ENCODE measurements around the gene TTC27.

The TTC27 gene

DNA sequence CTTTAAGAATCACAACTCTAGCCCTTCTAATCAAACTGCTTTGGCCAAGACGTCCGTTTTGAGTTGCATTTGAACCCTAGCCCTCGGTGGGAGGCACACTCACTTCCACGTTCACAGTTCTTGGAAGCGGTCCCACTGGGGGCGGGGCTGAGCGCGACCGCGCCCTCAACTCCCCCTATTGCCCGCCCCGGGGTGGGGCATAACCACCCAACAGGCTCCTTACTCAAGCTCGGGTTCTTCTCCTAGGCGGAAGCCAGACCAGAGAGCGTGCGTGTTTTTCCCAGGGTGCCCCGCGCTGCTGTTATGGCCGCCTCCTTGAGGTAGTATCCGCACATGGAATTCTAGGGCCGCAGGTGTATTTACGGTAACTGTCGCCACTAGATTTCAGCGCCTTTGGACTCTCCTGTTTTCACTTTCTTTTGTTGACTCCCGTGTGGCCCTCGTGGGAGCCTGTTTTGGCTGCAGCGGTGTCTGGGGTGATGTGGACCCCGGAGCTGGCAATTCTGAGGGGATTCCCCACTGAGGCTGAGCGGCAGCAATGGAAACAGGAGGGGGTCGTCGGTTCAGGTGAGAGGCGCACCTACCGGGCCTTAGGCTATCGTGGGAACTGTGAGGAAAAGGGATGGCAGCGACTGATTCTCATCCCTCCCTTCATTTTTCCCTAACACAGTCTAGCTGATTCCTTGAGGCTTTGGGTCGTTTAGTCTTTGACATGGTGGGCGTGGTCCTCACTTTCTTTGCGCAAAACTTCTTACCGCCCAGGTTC is at the start of gene TTC27:
TTC27 (plus strand) TSS at position 237 of the 766 bp plus-strand sequence; CDS start at position 480, 243 bp downstream.
- peaks cover 2 to 22% (median 19%) of the 10 kb centered on the region in 5 donors for H3K4me1 ChIP-seq (ENCODE audit: control insufficient read depth in 5 of 5, insufficient read depth in 5 of 5, low read length in 5 of 5)
- H3K9me3 ChIP-seq (ENCODE audit: control insufficient read depth in 5 of 5, low read length in 5 of 5) = no peaks in the 10 kb centered on the region
- no peaks in the 10 kb centered on the region for H3K27me3 ChIP-seq (ENCODE audit: control insufficient read depth in 5 of 5, insufficient read depth in 4 of 5, low read length in 5 of 5)
- peak within 1 kb of the TSS; percentile 74 to 94 (median 76) for H3K9ac ChIP-seq (ENCODE audit: low read length in 5 of 5)
- peaks cover 4 to 11% (median 10%) of the 10 kb centered on the region in 5 donors for H3K36me3 ChIP-seq (ENCODE audit: control insufficient read depth in 5 of 5, insufficient read depth in 5 of 5, low read length in 5 of 5)
- H3K27ac ChIP-seq (ENCODE audit: low read depth, low read length) = peak within 1 kb of the TSS; percentile 35
- peak within 1 kb of the TSS; percentile 90 to 98 (median 93) for H3K4me3 ChIP-seq (ENCODE audit: low read depth in 1 of 5, low read length in 5 of 5)

DNA sequence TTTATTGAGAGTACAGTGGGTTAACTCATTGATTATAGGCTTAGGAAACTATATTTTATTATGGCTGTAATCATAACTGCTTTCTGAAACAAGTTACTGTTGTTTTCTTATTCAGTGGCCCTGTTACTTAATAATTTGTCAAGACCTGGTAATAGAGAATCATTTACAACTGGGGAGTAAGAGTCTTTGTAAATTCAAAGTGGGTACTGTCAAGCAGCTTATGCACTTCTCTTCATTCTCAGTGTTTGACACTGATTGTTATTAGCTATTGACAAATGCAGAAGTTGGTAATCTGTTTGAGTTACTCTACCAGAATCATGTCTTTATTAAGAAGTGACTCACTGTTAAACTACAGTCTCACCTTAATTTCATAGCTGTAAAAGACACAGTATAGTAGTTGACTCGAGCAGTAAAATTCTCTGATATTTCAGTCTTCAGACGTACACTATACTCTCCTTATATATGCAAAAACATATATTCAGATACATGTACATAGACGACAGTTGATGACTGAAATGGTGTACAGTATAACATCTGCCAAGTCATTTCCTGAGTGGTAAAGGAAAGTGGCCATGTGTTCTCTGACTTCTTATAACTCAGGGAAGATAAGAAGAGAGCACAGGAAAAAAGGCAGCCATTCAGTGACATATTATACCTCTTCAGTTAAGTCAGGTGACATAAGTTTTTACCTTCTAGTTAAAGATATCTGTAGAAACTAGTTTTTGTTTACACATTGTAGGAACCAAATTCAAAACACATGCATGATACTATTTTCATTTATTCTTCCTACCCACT is 36.0 kb upstream of the TTC27 start:
- H3K9ac ChIP-seq (ENCODE audit: low read length in 5 of 5) = no peak overlapping the region
- no peak overlapping the region for H3K4me3 ChIP-seq (ENCODE audit: low read depth in 1 of 5, low read length in 5 of 5)
- H3K27ac ChIP-seq (ENCODE audit: low read depth, low read length) = no peak overlapping the region
- peaks cover 0 to 12% (median 5%) of the 10 kb centered on the region in 5 donors for H3K36me3 ChIP-seq (ENCODE audit: control insufficient read depth in 5 of 5, insufficient read depth in 5 of 5, low read length in 5 of 5)
- no peaks in the 10 kb centered on the region for H3K9me3 ChIP-seq (ENCODE audit: control insufficient read depth in 5 of 5, low read length in 5 of 5)
- H3K27me3 ChIP-seq (ENCODE audit: control insufficient read depth in 5 of 5, insufficient read depth in 4 of 5, low read length in 5 of 5) = no peaks in the 10 kb centered on the region
- H3K4me1 ChIP-seq (ENCODE audit: control insufficient read depth in 5 of 5, insufficient read depth in 5 of 5, low read length in 5 of 5) = no peaks in the 10 kb centered on the region

DNA sequence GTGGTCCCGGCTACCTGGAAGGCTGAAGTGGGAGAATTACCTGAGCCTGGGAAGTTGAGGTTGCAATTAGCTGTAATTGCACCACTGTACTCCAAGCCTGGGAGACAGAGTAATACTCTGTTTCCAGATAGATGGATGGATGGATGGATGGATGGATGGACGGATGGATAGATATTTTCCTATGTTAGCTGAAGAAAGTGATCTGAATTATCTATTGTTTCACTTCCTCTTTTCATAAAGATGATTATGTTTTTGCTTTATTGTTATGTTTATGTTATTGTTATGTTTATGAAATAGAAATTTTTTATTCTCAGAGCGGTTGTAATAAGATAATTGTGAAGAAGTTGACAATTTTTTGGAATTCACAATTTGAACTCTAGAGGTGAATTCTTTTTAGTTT is 33.3 kb upstream of the TTC27 start:
- no peak overlapping the region for H3K9ac ChIP-seq (ENCODE audit: low read length in 5 of 5)
- H3K27me3 ChIP-seq (ENCODE audit: control insufficient read depth in 5 of 5, insufficient read depth in 4 of 5, low read length in 5 of 5) = no peaks in the 10 kb centered on the region
- H3K9me3 ChIP-seq (ENCODE audit: control insufficient read depth in 5 of 5, low read length in 5 of 5) = no peaks in the 10 kb centered on the region
- H3K27ac ChIP-seq (ENCODE audit: low read depth, low read length) = no peak overlapping the region
- no peaks in the 10 kb centered on the region for H3K4me1 ChIP-seq (ENCODE audit: control insufficient read depth in 5 of 5, insufficient read depth in 5 of 5, low read length in 5 of 5)
- no peak overlapping the region for H3K4me3 ChIP-seq (ENCODE audit: low read depth in 1 of 5, low read length in 5 of 5)
- peaks cover 4 to 19% (median 16%) of the 10 kb centered on the region in 5 donors for H3K36me3 ChIP-seq (ENCODE audit: control insufficient read depth in 5 of 5, insufficient read depth in 5 of 5, low read length in 5 of 5)

DNA sequence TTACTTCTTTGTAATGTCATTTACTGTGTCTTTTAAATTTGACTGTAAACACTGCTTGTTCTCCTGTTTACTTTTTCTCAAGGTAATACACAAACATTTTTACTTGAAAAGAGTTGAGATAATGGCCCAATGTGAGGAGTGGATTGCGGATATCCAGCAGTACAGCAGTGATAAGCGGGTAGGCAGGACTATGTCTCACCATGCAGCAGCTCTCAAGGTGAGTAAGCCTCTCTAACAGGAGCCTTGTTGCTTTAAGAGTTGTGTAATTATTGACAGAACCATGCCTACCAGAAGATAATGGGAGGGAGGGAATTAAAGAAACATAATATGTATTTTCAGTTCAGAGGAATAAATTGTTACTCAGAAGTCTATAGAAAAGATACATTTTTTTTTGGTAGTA is 16.5 kb upstream of the TTC27 start:
- H3K27ac ChIP-seq (ENCODE audit: low read depth, low read length) = no peak overlapping the region
- H3K9ac ChIP-seq (ENCODE audit: low read length in 5 of 5) = no peak overlapping the region
- H3K36me3 ChIP-seq (ENCODE audit: control insufficient read depth in 5 of 5, insufficient read depth in 5 of 5, low read length in 5 of 5) = peaks cover 18 to 66% (median 50%) of the 10 kb centered on the region in 5 donors
- no peaks in the 10 kb centered on the region for H3K9me3 ChIP-seq (ENCODE audit: control insufficient read depth in 5 of 5, low read length in 5 of 5)
- H3K27me3 ChIP-seq (ENCODE audit: control insufficient read depth in 5 of 5, insufficient read depth in 4 of 5, low read length in 5 of 5) = no peaks in the 10 kb centered on the region
- H3K4me3 ChIP-seq (ENCODE audit: low read depth in 1 of 5, low read length in 5 of 5) = no peak overlapping the region
- H3K4me1 ChIP-seq (ENCODE audit: control insufficient read depth in 5 of 5, insufficient read depth in 5 of 5, low read length in 5 of 5) = no peaks in the 10 kb centered on the region

DNA sequence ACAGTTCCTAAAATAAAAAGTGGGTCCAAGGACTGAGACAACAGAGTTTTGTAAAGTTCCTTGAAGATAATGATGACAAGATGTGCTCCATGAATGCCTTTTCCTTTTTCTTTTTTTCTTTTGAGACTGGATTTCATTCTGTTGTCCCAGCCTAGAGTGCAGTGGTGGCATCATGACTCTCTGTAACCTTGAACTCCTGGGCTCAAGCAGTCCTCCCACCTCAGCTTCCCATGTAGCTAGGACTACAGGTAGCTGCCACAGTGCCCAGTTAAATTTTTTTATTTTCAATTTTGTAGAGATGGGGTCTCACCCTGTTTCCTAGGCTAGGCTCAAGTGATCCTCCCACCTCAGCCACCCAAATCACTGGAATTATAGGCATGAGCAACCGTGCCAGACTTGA is 16.1 kb upstream of the TTC27 start:
- no peaks in the 10 kb centered on the region for H3K9me3 ChIP-seq (ENCODE audit: control insufficient read depth in 5 of 5, low read length in 5 of 5)
- H3K9ac ChIP-seq (ENCODE audit: low read length in 5 of 5) = no peak overlapping the region
- H3K27me3 ChIP-seq (ENCODE audit: control insufficient read depth in 5 of 5, insufficient read depth in 4 of 5, low read length in 5 of 5) = no peaks in the 10 kb centered on the region
- H3K27ac ChIP-seq (ENCODE audit: low read depth, low read length) = no peak overlapping the region
- H3K4me3 ChIP-seq (ENCODE audit: low read depth in 1 of 5, low read length in 5 of 5) = no peak overlapping the region
- H3K4me1 ChIP-seq (ENCODE audit: control insufficient read depth in 5 of 5, insufficient read depth in 5 of 5, low read length in 5 of 5) = no peaks in the 10 kb centered on the region
- peaks cover 18 to 67% (median 52%) of the 10 kb centered on the region in 5 donors for H3K36me3 ChIP-seq (ENCODE audit: control insufficient read depth in 5 of 5, insufficient read depth in 5 of 5, low read length in 5 of 5)

DNA sequence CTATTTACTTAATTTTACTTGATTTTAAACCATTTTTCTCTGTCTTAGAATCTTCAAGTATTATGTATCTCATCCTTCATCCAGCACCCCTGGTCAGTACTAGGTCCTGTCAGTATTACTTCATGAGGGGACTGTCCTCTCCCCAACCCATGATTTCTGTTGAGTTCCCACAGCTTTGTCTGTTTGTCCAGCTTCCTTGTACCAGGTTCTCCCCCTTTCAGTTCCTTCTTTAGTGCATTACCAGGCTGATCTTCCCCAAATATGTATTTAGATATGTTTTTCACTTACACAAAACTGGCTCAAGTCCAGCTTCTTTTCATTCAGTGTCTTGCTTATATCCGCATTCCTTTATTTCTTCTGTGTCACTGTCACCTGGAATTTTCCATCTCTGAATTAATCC is 13.8 kb upstream of the TTC27 start:
- no peaks in the 10 kb centered on the region for H3K4me1 ChIP-seq (ENCODE audit: control insufficient read depth in 5 of 5, insufficient read depth in 5 of 5, low read length in 5 of 5)
- H3K27me3 ChIP-seq (ENCODE audit: control insufficient read depth in 5 of 5, insufficient read depth in 4 of 5, low read length in 5 of 5) = no peaks in the 10 kb centered on the region
- no peak overlapping the region for H3K27ac ChIP-seq (ENCODE audit: low read depth, low read length)
- no peaks in the 10 kb centered on the region for H3K9me3 ChIP-seq (ENCODE audit: control insufficient read depth in 5 of 5, low read length in 5 of 5)
- no peak overlapping the region for H3K9ac ChIP-seq (ENCODE audit: low read length in 5 of 5)
- H3K36me3 ChIP-seq (ENCODE audit: control insufficient read depth in 5 of 5, insufficient read depth in 5 of 5, low read length in 5 of 5) = peaks cover 31 to 64% (median 48%) of the 10 kb centered on the region in 5 donors
- no peak overlapping the region for H3K4me3 ChIP-seq (ENCODE audit: low read depth in 1 of 5, low read length in 5 of 5)

DNA sequence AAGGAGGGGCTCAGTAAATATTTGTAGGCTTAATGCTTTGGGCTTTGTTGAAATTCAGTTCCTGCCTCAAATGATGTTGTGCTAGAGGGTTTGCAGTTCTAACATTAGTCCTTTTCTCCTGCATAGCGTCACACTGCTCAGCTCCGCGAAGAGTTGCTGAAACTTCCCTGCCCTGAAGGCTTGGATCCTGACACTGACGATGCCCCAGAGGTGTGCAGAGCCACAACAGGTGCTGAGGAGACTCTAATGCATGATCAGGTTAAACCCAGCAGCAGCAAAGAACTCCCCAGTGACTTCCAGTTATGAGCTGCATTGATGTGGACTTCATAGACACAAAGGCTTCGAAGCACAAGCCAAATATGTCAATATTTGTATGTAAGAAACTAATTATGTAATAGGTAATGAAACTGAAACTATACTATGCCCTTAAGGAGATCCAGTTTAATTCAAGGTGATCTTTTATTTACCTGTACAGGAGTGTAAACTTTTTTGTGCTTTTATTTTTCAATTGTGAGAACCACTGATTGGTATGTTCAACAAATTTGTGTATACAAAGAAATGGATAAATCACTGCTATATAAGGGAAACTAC is 10.2 kb upstream of the TTC27 start:
- Histone ChIP-seq H3K9ac (ENCODE audit: low read length in 5 of 5) (no peak overlapping the region), H3K9me3 (ENCODE audit: control insufficient read depth in 5 of 5, low read length in 5 of 5) (no peaks in the 10 kb centered on the region), H3K27me3 (ENCODE audit: control insufficient read depth in 5 of 5, insufficient read depth in 4 of 5, low read length in 5 of 5) (no peaks in the 10 kb centered on the region), H3K4me3 (ENCODE audit: low read depth in 1 of 5, low read length in 5 of 5) (no peak overlapping the region), H3K27ac (ENCODE audit: low read depth, low read length) (no peak overlapping the region), H3K4me1 (ENCODE audit: control insufficient read depth in 5 of 5, insufficient read depth in 5 of 5, low read length in 5 of 5) (peaks cover 0 to 7% (median 5%) of the 10 kb centered on the region in 5 donors), H3K36me3 (ENCODE audit: control insufficient read depth in 5 of 5, insufficient read depth in 5 of 5, low read length in 5 of 5) (peaks cover 27 to 54% (median 41%) of the 10 kb centered on the region in 5 donors)

DNA sequence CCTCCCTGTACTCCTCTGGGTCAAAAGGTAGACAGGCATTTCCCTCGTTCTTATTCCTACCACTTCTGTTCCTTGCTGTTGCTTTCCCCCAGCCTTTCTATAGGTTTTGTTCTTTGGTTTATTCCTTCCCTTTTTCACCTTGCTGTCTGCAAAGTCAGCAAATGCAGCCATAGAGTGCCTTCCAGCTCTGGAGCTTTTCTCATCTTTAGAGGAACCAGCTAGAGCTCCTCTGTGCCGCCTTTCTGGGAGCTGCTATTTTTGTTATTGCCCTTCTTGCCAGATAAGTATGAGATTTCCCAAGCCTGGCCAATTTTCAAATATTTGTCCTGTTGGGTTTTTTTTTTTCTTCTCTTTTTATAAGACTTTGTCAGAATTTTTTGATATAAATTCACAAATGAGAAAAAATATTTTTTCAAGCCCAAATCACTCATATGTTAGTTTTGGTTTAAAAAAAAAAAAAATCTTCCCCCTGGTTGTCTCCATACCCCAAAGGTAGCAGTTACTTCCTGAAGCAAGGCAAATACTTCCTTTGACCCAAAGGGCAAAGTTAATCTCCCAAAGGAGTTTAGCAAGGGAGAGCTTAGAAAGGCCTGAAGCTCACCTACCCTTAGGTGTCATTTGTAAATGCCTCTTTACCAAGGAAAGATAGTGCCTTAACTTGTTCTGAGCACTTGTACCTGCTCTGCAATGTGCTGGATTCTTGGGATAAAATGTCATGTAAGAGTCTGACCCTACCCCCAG is 5.1 kb upstream of the TTC27 start:
- Histone ChIP-seq H3K4me3 (ENCODE audit: low read depth in 1 of 5, low read length in 5 of 5) (no peak overlapping the region), H3K36me3 (ENCODE audit: control insufficient read depth in 5 of 5, insufficient read depth in 5 of 5, low read length in 5 of 5) (peaks cover 4 to 21% (median 17%) of the 10 kb centered on the region in 5 donors), H3K9ac (ENCODE audit: low read length in 5 of 5) (peak overlapping the region in 1 of 5 donors; percentile 10), H3K4me1 (ENCODE audit: control insufficient read depth in 5 of 5, insufficient read depth in 5 of 5, low read length in 5 of 5) (peaks cover 0 to 18% (median 16%) of the 10 kb centered on the region in 5 donors), H3K27me3 (ENCODE audit: control insufficient read depth in 5 of 5, insufficient read depth in 4 of 5, low read length in 5 of 5) (no peaks in the 10 kb centered on the region), H3K9me3 (ENCODE audit: control insufficient read depth in 5 of 5, low read length in 5 of 5) (no peaks in the 10 kb centered on the region), H3K27ac (ENCODE audit: low read depth, low read length) (no peak overlapping the region)

DNA sequence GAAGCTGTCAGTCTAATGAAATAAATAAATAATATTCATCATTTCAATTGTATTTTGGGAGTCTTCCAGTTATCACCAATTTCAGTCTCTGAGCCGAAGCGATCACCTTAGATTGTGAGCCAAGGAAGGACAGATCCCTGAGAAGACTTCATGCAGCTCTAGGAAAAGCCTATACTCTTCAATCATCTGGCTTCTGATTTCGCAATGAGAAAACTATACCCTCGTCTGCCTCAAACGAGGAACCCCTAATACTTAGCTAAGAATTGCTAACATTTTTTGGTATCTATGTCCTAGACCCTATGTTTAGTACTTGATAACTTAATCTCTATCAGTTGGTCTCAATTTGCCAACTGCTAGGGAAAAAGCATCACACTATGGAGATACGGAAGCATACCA is 4.5 kb upstream of the TTC27 start:
- H3K9me3 ChIP-seq (ENCODE audit: control insufficient read depth in 5 of 5, low read length in 5 of 5) = no peaks in the 10 kb centered on the region
- peaks cover 2 to 22% (median 16%) of the 10 kb centered on the region in 5 donors for H3K4me1 ChIP-seq (ENCODE audit: control insufficient read depth in 5 of 5, insufficient read depth in 5 of 5, low read length in 5 of 5)
- no peaks in the 10 kb centered on the region for H3K27me3 ChIP-seq (ENCODE audit: control insufficient read depth in 5 of 5, insufficient read depth in 4 of 5, low read length in 5 of 5)
- no peak overlapping the region for H3K9ac ChIP-seq (ENCODE audit: low read length in 5 of 5)
- no peak overlapping the region for H3K27ac ChIP-seq (ENCODE audit: low read depth, low read length)
- peaks cover 2 to 19% (median 12%) of the 10 kb centered on the region in 5 donors for H3K36me3 ChIP-seq (ENCODE audit: control insufficient read depth in 5 of 5, insufficient read depth in 5 of 5, low read length in 5 of 5)
- H3K4me3 ChIP-seq (ENCODE audit: low read depth in 1 of 5, low read length in 5 of 5) = no peak overlapping the region
